Fibroblast of the aortic adventitia (primary cell): ENCODE results near the gene MAML3. TPM values are rescaled to one million over a fixed set of nuclear protein-coding genes. Genes with fewer than 3 reads are reported as not detected.

Source experiments
- DNase-seq: peaks from one replicate; pipeline ENCODE4 v3.0.0-alpha.2; 2010; ENCODE audit warnings: low read depth
- H3K4me3 ChIP-seq: 2 replicates; pipeline ENCODE4 v1.5.1; 2011; ENCODE audit warnings: low read depth, mild to moderate bottlenecking, control low read depth, low read length, moderate library complexity
- CTCF ChIP-seq: IDR thresholded peaks from 2 replicates; pipeline ENCODE4 v1.5.1; 2011; ENCODE audit warnings: mild to moderate bottlenecking, low read length, control low read depth, inconsistent platforms; ENCODE audit not compliant: insufficient read depth
- total RNA-seq: library from RNA; depleted of rRNA; stranded (reverse); fragments of >200 nt; gene quantifications from 2 replicates; pipeline ENCODE4 v1.2.3, GENCODE V29; 2012; ENCODE audit warnings: low replicate concordance

The MAML3 gene
- total RNA-seq, 1 donor = 4.6 TPM

- no peak for TF ChIP-seq CTCF
- DNase-seq = no peak
- H3K4me3 ChIP-seq = no peak overlapping the region
Observed at GRCh38 chr4:139774759-139775487, 379.1 kb downstream of the MAML3 start.

GRCh38 chr4:139773560-139774318 lies 380.2 kb downstream of the MAML3 start:
- DNase-seq = no peak
- no peak overlapping the region for H3K4me3 ChIP-seq
- no peak for TF ChIP-seq CTCF

- no peak for DNase-seq
- no peak overlapping the region for H3K4me3 ChIP-seq
- no peak for TF ChIP-seq CTCF
Observed at GRCh38 chr4:139770361-139770760, 383.6 kb downstream of the MAML3 start.

DNA sequence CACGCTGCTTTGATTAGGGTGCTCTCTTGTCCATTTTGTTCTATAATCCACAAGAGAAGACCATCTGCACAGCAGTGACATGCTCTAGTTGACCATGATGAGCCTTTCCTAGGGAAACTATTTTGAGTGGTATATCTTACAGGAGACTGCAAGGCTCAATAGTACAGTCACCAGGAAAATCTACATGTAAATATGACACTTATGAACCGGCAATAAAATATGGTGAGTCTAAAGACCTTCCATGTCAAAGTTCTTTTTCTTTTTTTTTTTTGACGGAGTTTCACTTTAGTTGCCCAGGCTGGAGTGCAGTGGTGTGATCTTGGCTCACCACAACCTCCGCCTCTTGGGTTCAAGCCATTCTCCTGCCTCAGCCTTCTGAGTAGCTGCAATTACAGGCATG lies 384.6 kb downstream of the MAML3 start:
- no peak overlapping the region for H3K4me3 ChIP-seq
- TF ChIP-seq CTCF = no peak

GRCh38 chr4:139768896-139769295 lies 385.1 kb downstream of the MAML3 start:
- H3K4me3 ChIP-seq = no peak overlapping the region
- no peak for DNase-seq
- TF ChIP-seq CTCF = no peak

More for the DNA sequence above, 384.6 kb downstream of the MAML3 start:
- no peak for DNase-seq

DNA sequence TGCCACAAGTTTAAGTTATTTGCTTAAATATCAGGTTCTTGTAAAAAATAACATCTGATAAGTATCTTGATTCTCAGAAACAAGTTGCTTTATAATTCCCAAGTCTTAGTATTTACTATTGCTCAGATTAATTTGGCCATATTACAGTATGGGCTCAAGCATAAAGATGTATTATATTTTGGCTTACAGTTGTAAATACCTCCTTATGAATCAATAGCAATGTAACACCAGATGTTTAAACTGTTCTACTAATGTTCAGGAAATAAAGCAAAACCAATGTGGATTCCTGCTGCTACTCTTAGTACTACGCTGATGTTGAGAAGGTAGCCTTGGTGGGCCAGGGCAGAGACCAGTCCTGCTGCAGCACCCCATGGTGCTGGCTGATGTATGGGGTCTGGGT lies 385.6 kb downstream of the MAML3 start:
- DNase-seq = no peak
- TF ChIP-seq CTCF = no peak
- H3K4me3 ChIP-seq = no peak overlapping the region
